ENCODE measurements around the gene CEP41. TPM values are rescaled to one million over a fixed set of nuclear protein-coding genes. Genes with fewer than 3 reads are reported as not detected.

Gene CEP41
- polyA plus RNA-seq, 3 donors = 2.9 to 8.5 (median 7.2) TPM

DNA sequence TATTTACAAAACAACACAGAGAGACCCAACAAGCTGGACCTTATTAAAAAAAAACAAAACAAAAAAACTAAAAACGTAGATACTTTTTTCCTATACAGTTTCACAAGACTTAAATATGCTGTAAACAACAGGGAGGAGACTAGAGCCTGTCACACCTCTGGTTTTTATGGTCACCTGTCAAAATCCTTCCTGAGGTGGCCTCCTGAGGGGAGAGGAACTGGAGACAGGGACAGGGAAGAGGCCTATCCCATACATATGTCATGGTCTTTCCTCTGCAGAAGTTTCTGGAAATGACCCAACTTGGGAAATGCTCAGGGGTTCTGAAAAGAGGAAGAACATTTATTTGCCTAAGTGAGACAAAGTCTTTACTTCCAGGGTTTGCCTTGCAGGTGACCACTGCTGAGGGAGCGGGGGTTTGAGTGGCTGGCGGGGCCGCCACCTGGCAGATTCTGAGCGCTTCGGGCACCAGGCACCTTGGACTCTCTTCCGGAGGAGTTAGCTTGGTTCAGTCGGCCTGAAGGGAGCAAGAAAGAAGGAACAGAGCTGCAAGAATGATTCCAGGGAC, 42.2 kb downstream of the CEP41 start:
- no peak overlapping the region for H3K27ac ChIP-seq (ENCODE audit: low read depth in 1 of 2, low read length in 2 of 2)
- peak overlapping the region; percentile 41 for H2AFZ ChIP-seq (ENCODE audit: insufficient read depth, low read depth, low read length, poor library complexity, severe bottlenecking)
- H3K4me2 ChIP-seq (replicated peaks; ENCODE audit: extremely low read depth, low read length, poor library complexity, severe bottlenecking) = no peak overlapping the region
- peak overlapping the region; percentile 28 to 59 for H3K4me3 Mint-ChIP-seq
- no peak overlapping the region for H3K9ac ChIP-seq (ENCODE audit: insufficient read depth, low read length, poor library complexity, severe bottlenecking)
- H3K36me3 Mint-ChIP-seq = peaks cover 17 to 20% of the 10 kb centered on the region in 2 donors
- H3K27me3 Mint-ChIP-seq (ENCODE audit: low read depth in 3 of 3) = peaks cover 0 to 2% (median 0%) of the 10 kb centered on the region in 3 donors
- H3K4me1 Mint-ChIP-seq = peaks cover 29% of the 10 kb centered on the region
- no peak for TF ChIP-seq CTCF (IDR thresholded peaks at IDR 0.05)
- H3K36me3 ChIP-seq (replicated peaks in 1 of 2; ENCODE audit: control insufficient read depth in 1 of 2, insufficient read depth in 2 of 2, low read length in 2 of 2) = peaks cover 3 to 12% of the 10 kb centered on the region in 2 donors
- 20% methylated on average over 5 of the region's 8 CpGs for WGBS (ENCODE audit: insufficient coverage)
- no peaks in the 10 kb centered on the region for H4K20me1 ChIP-seq (ENCODE audit: insufficient read depth, low read length)
- no peaks in the 10 kb centered on the region for H3K27me3 ChIP-seq (ENCODE audit: control insufficient read depth in 2 of 2, insufficient read depth in 2 of 2, low read length in 2 of 2)
- intact Hi-C loops (cut with micrococcal nuclease) = no loop called here
- H3K9me3 Mint-ChIP-seq = no peaks in the 10 kb centered on the region
- DNase-seq = peak in 2 of 3 donors; percentile 6 to 15
- peaks cover 18 to 20% of the 10 kb centered on the region in 2 donors for H3K4me1 ChIP-seq (ENCODE audit: control insufficient read depth in 1 of 2, insufficient read depth in 2 of 2, low read length in 2 of 2)
- no peak overlapping the region for H3K4me3 ChIP-seq (replicated peaks in 1 of 3; ENCODE audit: low read depth in 2 of 3, low read length in 3 of 3)
- H3K79me2 ChIP-seq (ENCODE audit: insufficient read depth, low read length) = no peaks in the 10 kb centered on the region
- H3K27ac Mint-ChIP-seq = peak overlapping the region in 1 of 7 donors; percentile 54
- no peaks in the 10 kb centered on the region for H3K9me3 ChIP-seq (replicated peaks in 1 of 2; ENCODE audit: control insufficient read depth in 1 of 2, insufficient read depth in 1 of 2, low read length in 2 of 2)

GRCh38 chr7:130397758-130398073, 43.1 kb downstream of the CEP41 start:
- intact Hi-C loops (cut with micrococcal nuclease) = no loop called here
- DNase-seq = no peak
- Histone ChIP-seq H2AFZ (ENCODE audit: insufficient read depth, low read depth, low read length, poor library complexity, severe bottlenecking) (no peak overlapping the region), H3K79me2 (ENCODE audit: insufficient read depth, low read length) (no peaks in the 10 kb centered on the region), H3K4me1 (ENCODE audit: control insufficient read depth in 1 of 2, insufficient read depth in 2 of 2, low read length in 2 of 2) (peaks cover 22 to 24% of the 10 kb centered on the region in 2 donors), H3K9me3 (replicated peaks in 1 of 2; ENCODE audit: control insufficient read depth in 1 of 2, insufficient read depth in 1 of 2, low read length in 2 of 2) (no peaks in the 10 kb centered on the region), H4K20me1 (ENCODE audit: insufficient read depth, low read length) (no peaks in the 10 kb centered on the region), H3K27ac (ENCODE audit: low read depth in 1 of 2, low read length in 2 of 2) (no peak overlapping the region), H3K36me3 (replicated peaks in 1 of 2; ENCODE audit: control insufficient read depth in 1 of 2, insufficient read depth in 2 of 2, low read length in 2 of 2) (peaks cover 3 to 11% of the 10 kb centered on the region in 2 donors), H3K4me2 (replicated peaks; ENCODE audit: extremely low read depth, low read length, poor library complexity, severe bottlenecking) (no peak overlapping the region), H3K4me3 (replicated peaks in 1 of 3; ENCODE audit: low read depth in 2 of 3, low read length in 3 of 3) (no peak overlapping the region), H3K9ac (ENCODE audit: insufficient read depth, low read length, poor library complexity, severe bottlenecking) (no peak overlapping the region), H3K27me3 (ENCODE audit: control insufficient read depth in 2 of 2, insufficient read depth in 2 of 2, low read length in 2 of 2) (no peaks in the 10 kb centered on the region)
- H3K9me3 Mint-ChIP-seq = no peaks in the 10 kb centered on the region
- H3K36me3 Mint-ChIP-seq = peaks cover 17 to 18% of the 10 kb centered on the region in 2 donors
- no peak overlapping the region for H3K27ac Mint-ChIP-seq
- no peak overlapping the region for H3K4me3 Mint-ChIP-seq
- no peak for TF ChIP-seq CTCF (IDR thresholded peaks at IDR 0.05)
- peaks cover 33% of the 10 kb centered on the region for H3K4me1 Mint-ChIP-seq
- WGBS (ENCODE audit: insufficient coverage) = 60% methylated on average over 2 of the region's 3 CpGs
- H3K27me3 Mint-ChIP-seq (ENCODE audit: low read depth in 3 of 3) = peaks cover 0 to 2% (median 0%) of the 10 kb centered on the region in 3 donors

Data from CD14-positive monocyte (primary cell).